ENCODE data around the gene A3GALT2. TPM values are rescaled to one million over a fixed set of nuclear protein-coding genes. Genes with fewer than 3 reads are reported as not detected.

Gene A3GALT2
- total RNA-seq, 1 experiment from 2014 or later, result not detected

DNA sequence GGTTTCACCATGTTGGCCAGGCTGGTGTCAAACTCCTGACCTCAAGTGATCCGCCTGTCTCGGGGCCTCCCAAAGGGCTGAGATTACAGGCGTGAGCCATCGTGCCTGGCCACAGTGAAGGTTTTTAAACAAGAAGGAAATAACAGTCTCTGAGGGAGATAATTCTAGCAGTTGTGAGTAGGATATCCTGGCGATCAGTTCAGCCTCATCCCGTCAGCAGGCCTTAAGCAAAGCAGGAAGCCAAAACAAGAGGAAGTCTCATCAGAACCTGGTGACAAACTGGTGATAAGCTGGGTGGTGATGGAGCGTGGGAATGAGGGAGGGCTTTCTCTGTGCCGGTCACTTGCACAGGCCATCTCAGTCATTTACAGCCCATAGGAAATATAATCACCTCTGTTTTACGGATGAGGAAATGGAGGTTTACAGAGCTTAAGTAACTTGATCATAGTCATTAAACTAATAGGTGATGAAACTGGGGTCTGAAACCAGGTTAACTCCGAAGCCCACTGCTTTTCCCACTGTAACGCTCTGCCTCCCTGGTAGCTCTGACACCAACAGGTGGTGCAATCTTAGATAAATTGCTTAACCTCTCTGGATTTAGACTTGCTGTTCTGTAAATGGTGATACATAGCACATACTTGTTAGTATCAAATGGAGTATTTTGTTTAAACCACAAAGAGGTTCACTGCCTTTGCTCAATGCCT is 40.8 kb upstream of the A3GALT2 start (continued):
- TF ChIP-seq ARID4B (CRISPR knock-in tag; IDR thresholded peaks at IDR 0.05; ENCODE audit: borderline replicate concordance), result no peak
- TF ChIP-seq, protein P1, sequence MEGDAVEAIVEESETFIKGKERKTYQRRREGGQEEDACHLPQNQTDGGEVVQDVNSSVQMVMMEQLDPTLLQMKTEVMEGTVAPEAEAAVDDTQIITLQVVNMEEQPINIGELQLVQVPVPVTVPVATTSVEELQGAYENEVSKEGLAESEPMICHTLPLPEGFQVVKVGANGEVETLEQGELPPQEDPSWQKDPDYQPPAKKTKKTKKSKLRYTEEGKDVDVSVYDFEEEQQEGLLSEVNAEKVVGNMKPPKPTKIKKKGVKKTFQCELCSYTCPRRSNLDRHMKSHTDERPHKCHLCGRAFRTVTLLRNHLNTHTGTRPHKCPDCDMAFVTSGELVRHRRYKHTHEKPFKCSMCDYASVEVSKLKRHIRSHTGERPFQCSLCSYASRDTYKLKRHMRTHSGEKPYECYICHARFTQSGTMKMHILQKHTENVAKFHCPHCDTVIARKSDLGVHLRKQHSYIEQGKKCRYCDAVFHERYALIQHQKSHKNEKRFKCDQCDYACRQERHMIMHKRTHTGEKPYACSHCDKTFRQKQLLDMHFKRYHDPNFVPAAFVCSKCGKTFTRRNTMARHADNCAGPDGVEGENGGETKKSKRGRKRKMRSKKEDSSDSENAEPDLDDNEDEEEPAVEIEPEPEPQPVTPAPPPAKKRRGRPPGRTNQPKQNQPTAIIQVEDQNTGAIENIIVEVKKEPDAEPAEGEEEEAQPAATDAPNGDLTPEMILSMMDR (IDR thresholded peaks at IDR 0.05), result no peak
- TF ChIP-seq ZMAT4 (CRISPR knock-in tag; IDR thresholded peaks at IDR 0.05), result no peak
- no peak for TF ChIP-seq HMGXB4 (CRISPR knock-in tag; IDR thresholded peaks at IDR 0.05)
- TF ChIP-seq ZNF532 (CRISPR knock-in tag; IDR thresholded peaks at IDR 0.05; ENCODE audit: borderline replicate concordance), result no peak
- TF ChIP-seq SMAD3 (CRISPR knock-in tag; IDR thresholded peaks at IDR 0.05; ENCODE audit: borderline replicate concordance), result no peak

GRCh38 chr1:33360367-33360766 is 39.5 kb upstream of the A3GALT2 start:
- ChIA-PET CTCF (interaction anchor here (1.5 kb wide), 1 partner anchor 21 kb away, joined by 5 read pairs; no protein-coding TSS in a partner anchor), POLR2A (no interaction called here)
- Mint-ChIP-seq H3K9me3 (peaks cover 4% of the 10 kb centered on the region; the same call in 1 of the 2 replicates), H3K36me3 (no peaks in the 10 kb centered on the region), H3K4me1 (peaks cover 44% of the 10 kb centered on the region), H3K4me3 (no peak overlapping the region), H3K27me3 (ENCODE audit: low read depth) (peaks cover 52% of the 10 kb centered on the region), H3K27ac (no peak overlapping the region)
- DNase-seq (ENCODE audit: low spot score) (no peak), ATAC-seq (no peak)
- TF ChIP-seq ZMAT4 (CRISPR knock-in tag; IDR thresholded peaks at IDR 0.05), result no peak
- TF ChIP-seq GRHL2 (CRISPR knock-in tag; IDR thresholded peaks at IDR 0.05; ENCODE audit: insufficient replicate concordance, severe bottlenecking), result no peak
- no peak for TF ChIP-seq CREB1 (CRISPR knock-in tag; IDR thresholded peaks at IDR 0.05)
- no peak for TF ChIP-seq ZNF121 (CRISPR knock-in tag; IDR thresholded peaks at IDR 0.05)
- no peak for TF ChIP-seq GABPB1 (CRISPR knock-in tag; IDR thresholded peaks at IDR 0.05)
- TF ChIP-seq, protein P2, sequence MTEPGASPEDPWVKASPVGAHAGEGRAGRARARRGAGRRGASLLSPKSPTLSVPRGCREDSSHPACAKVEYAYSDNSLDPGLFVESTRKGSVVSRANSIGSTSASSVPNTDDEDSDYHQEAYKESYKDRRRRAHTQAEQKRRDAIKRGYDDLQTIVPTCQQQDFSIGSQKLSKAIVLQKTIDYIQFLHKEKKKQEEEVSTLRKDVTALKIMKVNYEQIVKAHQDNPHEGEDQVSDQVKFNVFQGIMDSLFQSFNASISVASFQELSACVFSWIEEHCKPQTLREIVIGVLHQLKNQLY (CRISPR knock-in tag; IDR thresholded peaks at IDR 0.05), result no peak
- no peak for TF ChIP-seq PRRX2 (CRISPR knock-in tag; IDR thresholded peaks at IDR 0.05)
- no peak for TF ChIP-seq ZNF425 (CRISPR knock-in tag; conservative IDR thresholded peaks at IDR 0.05)
- TF ChIP-seq FOXK1 (CRISPR knock-in tag; IDR thresholded peaks at IDR 0.05), result no peak
- no peak for TF ChIP-seq HMGXB4 (CRISPR knock-in tag; IDR thresholded peaks at IDR 0.05)
- no peak for TF ChIP-seq RELA (CRISPR knock-in tag; IDR thresholded peaks at IDR 0.05; ENCODE audit: borderline replicate concordance)
- no peak for TF ChIP-seq ESRRA (CRISPR knock-in tag; IDR thresholded peaks at IDR 0.05; ENCODE audit: borderline replicate concordance)

Data from WTC11 (cell line).